Stomach (tissue), 9 donors: Measurements from ENCODE around the gene PTPRG. TPM values are rescaled to one million over a fixed set of nuclear protein-coding genes. Genes with fewer than 3 reads are reported as not detected.

Source experiments
- DNase-seq, 2 donors: peaks; one replicate each; pipeline versions ENCODE4 v3.0.0 to v3.0.0-alpha.2; 2013 to 2019
- H3K27ac ChIP-seq, 5 donors: fragments of 200-600 bp in 4 of 5; sonication (generic) in 4 of 5; one replicate each; pipeline ENCODE4 v1.5.1; 2013 to 2019; ENCODE audit warnings: mild to moderate bottlenecking in 1 of 5, moderate library complexity in 1 of 5
- H3K27me3 ChIP-seq, 3 donors: fragments of 200-600 bp; sonication (generic); one replicate each; pipeline ENCODE4 v1.5.1; 2017 to 2019; ENCODE audit warnings: mixed run types in 1 of 3
- H3K36me3 ChIP-seq, 4 donors: fragments of 200-600 bp; sonication (generic); 1 replicate in 3 of 4; 2 replicates in 1 of 4; pipeline ENCODE4 v1.5.1; 2016 to 2019
- H3K4me1 ChIP-seq, 4 donors: fragments of 200-600 bp; sonication (generic); one replicate each; pipeline ENCODE4 v1.5.1; 2016 to 2019
- H3K4me3 ChIP-seq, 4 donors: fragments of 200-600 bp; sonication (generic) in 3 of 4; one replicate each; pipeline ENCODE4 v1.5.1; 2016 to 2019; ENCODE audit warnings: mild to moderate bottlenecking in 1 of 4
- H3K9me3 ChIP-seq, 4 donors: fragments of 200-600 bp; sonication (generic); one replicate each; pipeline ENCODE4 v1.5.1; 2016 to 2019
- EP300 ChIP-seq: sonication (generic); formaldehyde crosslinking; IDR thresholded peaks from one replicate; pipeline ENCODE4 v1.6.1; 2017; ENCODE audit warnings: antibody characterized with exemption
- POLR2A ChIP-seq, 4 donors: fragments of 450-650 bp; IDR thresholded peaks; one replicate each; pipeline ENCODE4 v1.6.1; 2016; ENCODE audit warnings: antibody characterized with exemption in 4 of 4, control low read depth in 2 of 4, mild to moderate bottlenecking in 1 of 4, moderate library complexity in 1 of 4
- POLR2AphosphoS5 ChIP-seq, 3 donors: sonication (generic); formaldehyde crosslinking; IDR thresholded peaks; one replicate each; pipeline ENCODE4 v1.6.1; 2016; ENCODE audit warnings: antibody characterized with exemption in 3 of 3
- WGBS, 5 donors: extraction: QIAGEN DNeasy Blood & Tissue Kit in 3 of 5; methylation state at CpG; one replicate each; pipeline versions ENCODE4 v1.1.5 to v1.1.7; 2013 to 2018; 5-methylcytosine and 5-hydroxymethylcytosine counted together
- intact Hi-C: fragments of 100-400 bp; cut with DNase I; formaldehyde crosslinking; loops from one replicate; pipeline ENCODE4 v1.15.1; 2023; ENCODE audit warnings: low total_unique reads
- polyA plus RNA-seq, 3 donors: library from polyadenylated mRNA; stranded (reverse); fragments of 200-250 nt; gene quantifications; one replicate each; pipeline ENCODE4 v1.2.3, GENCODE V29; 2013
- total RNA-seq, 5 donors: library from RNA; depleted of rRNA; stranded (reverse); fragments of >200 nt; gene quantifications; one replicate each; pipeline versions ENCODE4 v1.1.0 to v1.2.3, GENCODE V29; 2014 to 2016
- TF ChIP-seq, protein P1 (sequence below), 7 experiments: fragments of 450-650 bp in 4 of 7; fragments of 200-600 bp in 3 of 7; sonication (generic) in 3 of 7; IDR thresholded peaks; one replicate each; pipeline ENCODE4 v1.5.1; 2016 to 2019; ENCODE audit warnings: antibody characterized with exemption in 7 of 7, control low read depth in 2 of 7, mild to moderate bottlenecking in 1 of 7
- donor health status: healthy with polysubstance abuse.
- donor health status: Bipolar disorder and iron deficiency.
- donor health status: healthy.

PTPRG gene
- total and polyA plus RNA-seq, 8 donors: 2.4 to 96.0 (median 22.0) TPM

DNA sequence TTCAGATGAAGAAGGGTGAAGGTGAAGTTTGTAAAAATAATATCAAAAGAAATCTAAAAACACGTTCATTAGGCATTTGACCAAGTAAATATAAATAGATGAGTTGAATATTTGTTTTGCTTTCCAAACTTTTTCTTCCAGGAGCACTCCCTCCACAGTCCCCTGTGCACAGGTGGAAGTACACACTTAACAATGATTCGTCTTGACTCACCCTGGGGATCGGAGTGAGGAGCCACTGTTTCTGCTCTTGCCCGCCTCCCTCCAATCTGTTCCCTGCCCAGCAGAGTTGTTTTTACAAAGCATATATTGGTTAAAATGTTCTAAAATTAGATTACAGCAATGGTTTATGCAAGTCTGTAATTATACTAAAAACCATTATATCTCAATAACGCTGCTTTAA is 175.1 kb downstream of the PTPRG start:
- no peak overlapping the region for H3K27ac ChIP-seq
- no peaks in the 10 kb centered on the region for H3K27me3 ChIP-seq
- DNase-seq: no peak
- intact Hi-C loops: no loop called here
- TF ChIP-seq, protein P1, sequence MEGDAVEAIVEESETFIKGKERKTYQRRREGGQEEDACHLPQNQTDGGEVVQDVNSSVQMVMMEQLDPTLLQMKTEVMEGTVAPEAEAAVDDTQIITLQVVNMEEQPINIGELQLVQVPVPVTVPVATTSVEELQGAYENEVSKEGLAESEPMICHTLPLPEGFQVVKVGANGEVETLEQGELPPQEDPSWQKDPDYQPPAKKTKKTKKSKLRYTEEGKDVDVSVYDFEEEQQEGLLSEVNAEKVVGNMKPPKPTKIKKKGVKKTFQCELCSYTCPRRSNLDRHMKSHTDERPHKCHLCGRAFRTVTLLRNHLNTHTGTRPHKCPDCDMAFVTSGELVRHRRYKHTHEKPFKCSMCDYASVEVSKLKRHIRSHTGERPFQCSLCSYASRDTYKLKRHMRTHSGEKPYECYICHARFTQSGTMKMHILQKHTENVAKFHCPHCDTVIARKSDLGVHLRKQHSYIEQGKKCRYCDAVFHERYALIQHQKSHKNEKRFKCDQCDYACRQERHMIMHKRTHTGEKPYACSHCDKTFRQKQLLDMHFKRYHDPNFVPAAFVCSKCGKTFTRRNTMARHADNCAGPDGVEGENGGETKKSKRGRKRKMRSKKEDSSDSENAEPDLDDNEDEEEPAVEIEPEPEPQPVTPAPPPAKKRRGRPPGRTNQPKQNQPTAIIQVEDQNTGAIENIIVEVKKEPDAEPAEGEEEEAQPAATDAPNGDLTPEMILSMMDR (IDR thresholded peaks at IDR 0.05): no peak
- TF ChIP-seq EP300 (no peak), POLR2AphosphoS5 (IDR thresholded peaks at IDR 0.05) (no peak), POLR2A (IDR thresholded peaks at IDR 0.05) (no peak)
- WGBS, 5 donors: 86 to 91% (median 88%) methylated on average over 5 of the region's 5 CpGs
- H3K36me3 ChIP-seq: no peaks in the 10 kb centered on the region
- peaks cover 0 to 31% (median 6%) of the 10 kb centered on the region in 4 donors for H3K4me1 ChIP-seq
- H3K4me3 ChIP-seq: no peak overlapping the region
- H3K9me3 ChIP-seq: no peaks in the 10 kb centered on the region

DNA sequence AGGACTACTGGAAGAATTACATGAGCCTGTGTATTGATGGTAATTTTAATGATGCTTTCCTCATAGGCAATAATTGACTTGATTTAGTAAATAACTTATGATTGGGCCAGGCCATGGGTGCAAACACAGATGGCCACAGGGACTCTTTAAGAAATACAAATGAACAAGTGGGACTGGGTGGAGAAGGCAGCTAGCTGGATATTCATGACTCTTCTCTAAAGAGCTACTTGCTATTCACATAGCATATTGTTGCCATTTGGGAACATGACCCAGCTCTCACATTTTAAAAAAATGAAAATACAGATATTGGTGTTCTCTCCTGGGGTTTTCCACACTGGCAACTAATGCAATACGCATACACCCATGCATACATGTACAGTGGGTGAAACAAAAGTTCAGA is 178.3 kb downstream of the PTPRG start:
- DNase-seq: no peak
- no peak overlapping the region for H3K27ac ChIP-seq
- WGBS, 5 donors: 57 to 95% (median 88%) methylated on average over 1 of the region's 1 CpG
- H3K36me3 ChIP-seq: no peaks in the 10 kb centered on the region
- H3K4me3 ChIP-seq: no peak overlapping the region
- no peak for TF ChIP-seq EP300
- TF ChIP-seq POLR2A (IDR thresholded peaks at IDR 0.05): no peak
- TF ChIP-seq, protein P1 (IDR thresholded peaks at IDR 0.05): no peak
- no peaks in the 10 kb centered on the region for H3K9me3 ChIP-seq
- peaks cover 0 to 16% (median 0%) of the 10 kb centered on the region in 4 donors for H3K4me1 ChIP-seq
- H3K27me3 ChIP-seq: no peaks in the 10 kb centered on the region
- intact Hi-C loops: no loop called here

DNA sequence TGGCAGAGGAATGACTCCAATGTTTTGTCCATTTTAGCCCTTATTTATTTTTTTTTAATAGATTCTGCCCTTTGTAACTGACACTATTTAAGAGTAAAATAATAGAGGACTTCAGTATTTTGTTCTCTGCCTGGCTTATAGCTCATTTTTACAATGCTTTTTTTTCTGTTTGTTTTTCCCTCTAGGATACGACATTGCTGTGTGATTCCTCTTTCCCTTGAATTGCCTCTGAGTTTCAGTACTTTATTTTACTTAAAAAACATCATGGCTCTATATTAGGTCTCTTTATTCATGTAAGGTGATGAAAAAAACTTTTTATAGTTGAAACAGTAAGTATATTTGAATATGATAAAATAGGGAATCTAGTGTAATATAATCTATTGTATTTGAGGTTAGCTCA is 179.1 kb downstream of the PTPRG start:
- Histone ChIP-seq H3K27ac (no peak overlapping the region), H3K4me3 (no peak overlapping the region), H3K36me3 (no peaks in the 10 kb centered on the region), H3K4me1 (peaks cover 0 to 8% (median 0%) of the 10 kb centered on the region in 4 donors), H3K27me3 (no peaks in the 10 kb centered on the region), H3K9me3 (no peaks in the 10 kb centered on the region)
- WGBS, 5 donors: 26 to 47% (median 39%) methylated on average over 1 of the region's 1 CpG
- intact Hi-C loops: no loop called here
- no peak for DNase-seq
- no peak for TF ChIP-seq POLR2A (IDR thresholded peaks at IDR 0.05)
- TF ChIP-seq POLR2AphosphoS5 (IDR thresholded peaks at IDR 0.05): no peak
- TF ChIP-seq EP300: no peak
- TF ChIP-seq, protein P1 (IDR thresholded peaks at IDR 0.05): no peak

DNA sequence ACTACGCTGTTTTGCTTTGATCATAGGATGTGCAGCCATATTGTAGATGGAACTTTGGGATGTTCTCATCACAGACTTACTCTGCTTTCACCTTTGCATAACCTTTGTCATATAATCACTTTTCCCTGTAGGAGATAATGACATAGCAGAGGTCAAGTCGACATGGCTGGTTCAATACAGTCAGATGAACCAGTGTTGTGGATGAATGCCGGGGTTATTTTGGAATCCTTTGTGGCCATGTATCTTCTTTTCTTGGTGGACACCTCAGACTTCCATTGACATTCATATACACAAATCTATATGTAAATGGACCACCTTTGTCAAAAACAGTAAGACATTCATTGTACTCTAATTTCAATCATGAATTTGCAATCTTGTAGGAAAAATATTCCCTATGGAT is 180.2 kb downstream of the PTPRG start:
- DNase-seq: no peak
- peaks cover 0 to 8% (median 0%) of the 10 kb centered on the region in 4 donors for H3K4me1 ChIP-seq
- TF ChIP-seq POLR2AphosphoS5 (IDR thresholded peaks at IDR 0.05): no peak
- TF ChIP-seq EP300: no peak
- H3K27me3 ChIP-seq: no peaks in the 10 kb centered on the region
- WGBS, 5 donors: 85 to 91% (median 87%) methylated on average over 3 of the region's 3 CpGs
- H3K36me3 ChIP-seq: no peaks in the 10 kb centered on the region
- H3K27ac ChIP-seq: no peak overlapping the region
- no peak overlapping the region for H3K4me3 ChIP-seq
- intact Hi-C loops: no loop called here
- no peaks in the 10 kb centered on the region for H3K9me3 ChIP-seq

DNA sequence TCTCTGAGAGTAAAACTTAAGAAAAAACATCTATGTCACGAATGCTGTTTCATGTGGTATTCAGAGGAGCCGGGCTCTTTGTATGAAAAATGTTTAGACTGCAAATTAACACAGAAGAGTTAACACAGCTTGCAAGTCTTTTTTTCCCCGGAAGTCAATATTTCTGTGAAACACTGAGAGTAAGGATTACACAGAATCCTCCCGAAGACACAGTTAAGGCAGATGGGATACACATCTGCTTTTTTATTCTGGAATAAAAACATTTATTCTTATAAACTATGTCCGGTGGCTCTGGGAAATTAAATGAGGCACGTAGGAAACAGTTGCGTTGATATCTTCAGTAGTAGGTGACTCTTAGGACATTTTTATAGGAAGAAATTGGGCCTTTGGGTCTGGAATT is 180.6 kb downstream of the PTPRG start:
- intact Hi-C loops: no loop called here

More for the DNA sequence above, 180.6 kb downstream of the PTPRG start:
- DNase-seq: no peak
- TF ChIP-seq POLR2A (IDR thresholded peaks at IDR 0.05): no peak
- no peak for TF ChIP-seq POLR2AphosphoS5 (IDR thresholded peaks at IDR 0.05)
- TF ChIP-seq EP300: no peak
- TF ChIP-seq, protein P1 (IDR thresholded peaks at IDR 0.05): no peak
- Histone ChIP-seq H3K27ac (no peak overlapping the region), H3K4me1 (peaks cover 0 to 8% (median 0%) of the 10 kb centered on the region in 4 donors), H3K36me3 (no peaks in the 10 kb centered on the region), H3K27me3 (no peaks in the 10 kb centered on the region), H3K4me3 (no peak overlapping the region), H3K9me3 (no peaks in the 10 kb centered on the region)
- 70 to 78% (median 75%) methylated on average over 7 of the region's 7 CpGs for WGBS, 5 donors
